ENCODE results near the gene CCDC117. TPM values are rescaled to one million over a fixed set of nuclear protein-coding genes. Genes with fewer than 3 reads are reported as not detected.
A peak's percentile ranks its signal among the peaks of the same experiment; 100 is the strongest.

Gene CCDC117
- total and polyA plus RNA-seq, 8 donors: 5.1 to 15.7 (median 8.8) TPM

DNA sequence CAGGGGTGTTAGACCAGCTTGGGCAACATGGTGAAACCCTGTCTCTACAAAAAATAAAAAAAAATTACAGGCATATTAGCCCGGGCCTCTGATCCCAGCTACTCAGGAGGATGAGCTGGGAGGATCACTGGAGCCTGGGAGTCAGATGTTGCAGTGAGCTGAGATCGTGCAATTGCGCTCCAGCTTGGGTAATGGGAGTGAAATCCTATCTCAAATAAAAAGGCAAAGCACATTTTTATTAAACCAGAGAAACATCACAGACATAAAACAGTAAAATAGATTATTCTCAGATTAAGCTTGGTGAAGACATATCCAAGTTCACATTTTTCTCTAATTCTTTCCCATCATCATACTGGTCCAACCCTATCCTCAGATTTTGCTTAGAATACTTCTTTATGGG lies 57.9 kb downstream of the CCDC117 start:
- Histone ChIP-seq H3K4me3 (no peak overlapping the region), H3K27ac (peak overlapping the region in 2 of 4 donors; percentile 39 to 62), H3K4me1 (peaks cover 2 to 13% (median 5%) of the 10 kb centered on the region in 3 donors), H3K27me3 (no peaks in the 10 kb centered on the region), H3K36me3 (no peaks in the 10 kb centered on the region), H3K9me3 (no peaks in the 10 kb centered on the region)
- intact Hi-C loops (cut with DNase I): loop anchor here in 2 of 3 donors (10.0 kb wide), 1 partner anchor 226 kb away; no protein-coding TSS in a partner anchor
- WGBS, 2 donors: 84 to 90% methylated on average over 3 of the region's 3 CpGs
- FAIRE-seq (no peak), ATAC-seq (no peak), DNase-seq (no peak)
- TF ChIP-seq, protein P1, sequence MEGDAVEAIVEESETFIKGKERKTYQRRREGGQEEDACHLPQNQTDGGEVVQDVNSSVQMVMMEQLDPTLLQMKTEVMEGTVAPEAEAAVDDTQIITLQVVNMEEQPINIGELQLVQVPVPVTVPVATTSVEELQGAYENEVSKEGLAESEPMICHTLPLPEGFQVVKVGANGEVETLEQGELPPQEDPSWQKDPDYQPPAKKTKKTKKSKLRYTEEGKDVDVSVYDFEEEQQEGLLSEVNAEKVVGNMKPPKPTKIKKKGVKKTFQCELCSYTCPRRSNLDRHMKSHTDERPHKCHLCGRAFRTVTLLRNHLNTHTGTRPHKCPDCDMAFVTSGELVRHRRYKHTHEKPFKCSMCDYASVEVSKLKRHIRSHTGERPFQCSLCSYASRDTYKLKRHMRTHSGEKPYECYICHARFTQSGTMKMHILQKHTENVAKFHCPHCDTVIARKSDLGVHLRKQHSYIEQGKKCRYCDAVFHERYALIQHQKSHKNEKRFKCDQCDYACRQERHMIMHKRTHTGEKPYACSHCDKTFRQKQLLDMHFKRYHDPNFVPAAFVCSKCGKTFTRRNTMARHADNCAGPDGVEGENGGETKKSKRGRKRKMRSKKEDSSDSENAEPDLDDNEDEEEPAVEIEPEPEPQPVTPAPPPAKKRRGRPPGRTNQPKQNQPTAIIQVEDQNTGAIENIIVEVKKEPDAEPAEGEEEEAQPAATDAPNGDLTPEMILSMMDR (IDR thresholded peaks at IDR 0.05): no peak

DNA sequence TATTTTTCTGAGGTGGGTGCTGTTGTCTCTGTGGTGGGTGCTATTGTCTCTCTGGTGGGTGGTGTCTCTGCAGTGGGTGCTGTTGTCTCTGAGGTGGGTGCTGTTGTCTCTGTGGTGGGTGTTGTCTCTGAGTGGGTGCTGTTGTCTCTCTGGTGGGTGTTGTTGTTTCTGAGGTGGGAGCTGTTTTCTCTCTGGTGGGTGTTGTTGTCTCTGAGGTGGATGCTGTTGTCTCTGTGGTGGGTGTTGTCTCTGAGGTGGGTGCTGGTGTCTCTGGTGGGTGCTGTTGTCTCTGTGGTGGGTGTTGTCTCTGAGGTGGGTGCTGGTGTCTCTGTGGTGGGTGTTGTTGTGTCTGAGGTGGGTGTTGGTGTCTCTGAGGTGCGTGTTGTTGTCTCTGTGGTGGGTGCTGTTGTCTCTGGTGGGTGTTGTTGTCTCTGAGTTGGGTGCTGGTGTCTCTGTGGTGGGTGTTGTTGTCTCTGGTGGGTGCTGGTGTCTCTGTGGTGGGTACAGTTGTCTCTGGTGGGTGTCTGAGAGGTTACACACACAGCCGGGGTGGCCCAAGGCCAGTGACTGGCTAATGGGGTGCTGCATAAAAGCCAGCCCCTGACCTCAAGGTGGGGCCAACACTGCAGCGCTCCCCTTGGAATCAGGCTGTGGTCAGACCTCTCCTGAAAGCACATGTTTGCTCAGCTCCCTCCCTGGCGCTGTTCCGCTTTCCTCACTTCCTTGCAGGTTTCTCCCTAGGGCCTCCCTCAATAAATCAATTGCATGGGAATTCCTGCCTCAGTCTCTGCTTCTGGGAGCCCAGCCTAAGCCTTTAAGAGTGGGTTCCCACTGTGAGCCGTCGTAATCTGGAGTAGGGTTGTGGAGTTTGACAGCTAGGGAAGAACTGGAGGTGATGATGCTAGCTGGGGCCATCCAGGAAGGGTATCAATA lies 58.9 kb downstream of the CCDC117 start:
- Histone ChIP-seq H3K4me1 (peaks cover 2 to 13% (median 5%) of the 10 kb centered on the region in 3 donors), H3K27ac (no peak overlapping the region), H3K4me3 (no peak overlapping the region), H3K27me3 (no peaks in the 10 kb centered on the region), H3K9me3 (no peaks in the 10 kb centered on the region), H3K36me3 (no peaks in the 10 kb centered on the region)
- TF ChIP-seq, protein P1 (IDR thresholded peaks at IDR 0.05): no peak
- FAIRE-seq (no peak), DNase-seq (no peak), ATAC-seq (no peak)
- 86 to 91% methylated on average over 7 of the region's 7 CpGs for WGBS, 2 donors
- intact Hi-C loops (cut with DNase I): loop anchor here in 2 of 3 donors (10.0 kb wide), 1 partner anchor 227 kb away; no protein-coding TSS in a partner anchor

DNA sequence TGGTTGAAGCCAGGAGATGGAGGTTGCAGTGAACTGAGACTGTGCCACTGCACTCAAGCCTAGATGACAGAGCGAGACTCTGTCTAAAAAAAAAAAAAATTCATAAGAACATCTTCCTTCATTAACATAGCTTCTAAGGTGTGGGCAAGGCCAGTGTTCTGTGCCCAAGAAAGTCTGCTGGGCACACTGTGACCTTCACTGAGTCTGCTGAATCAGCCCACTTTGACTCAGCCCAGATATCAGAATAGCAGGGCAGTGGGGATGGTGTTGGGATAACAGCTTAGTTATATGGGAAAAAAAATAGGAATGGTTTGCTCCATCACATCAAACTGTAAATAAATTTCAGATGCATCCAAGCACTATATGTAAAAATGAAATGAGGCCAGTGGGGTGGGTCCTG lies 60.2 kb downstream of the CCDC117 start:
- WGBS, 2 donors: 96 to 100% methylated on average over 1 of the region's 1 CpG

DNA sequence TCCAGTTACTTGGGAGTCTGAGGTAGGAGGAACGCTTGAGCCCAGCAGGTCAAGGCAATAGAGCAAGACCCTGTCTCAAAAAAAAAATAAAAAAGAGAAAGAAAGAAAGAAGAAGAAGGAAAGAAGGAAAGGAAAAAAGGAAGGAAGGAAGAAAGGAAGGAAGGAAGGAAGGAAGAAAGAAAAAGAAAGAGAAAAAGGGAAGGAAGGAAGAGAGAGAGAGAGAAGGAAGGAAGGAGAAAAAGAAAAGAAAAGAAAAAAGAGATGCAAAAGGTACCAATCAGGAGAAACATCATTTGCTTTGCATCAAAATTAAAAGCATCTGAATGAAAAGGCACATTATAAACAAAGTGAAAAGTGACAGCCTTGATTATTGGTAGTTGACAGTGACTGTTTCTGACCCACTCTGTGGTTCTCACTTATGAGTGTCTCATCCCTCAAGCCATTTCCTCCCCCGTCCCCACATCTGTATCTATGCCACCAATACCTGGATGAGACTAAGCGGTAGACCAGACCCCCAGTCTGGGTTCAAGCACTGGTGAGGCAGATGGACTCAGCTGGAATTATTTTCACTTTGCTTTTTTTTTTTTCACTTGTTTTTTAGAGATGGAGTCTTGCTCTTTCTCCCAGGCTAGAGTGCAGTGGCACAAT lies 60.9 kb downstream of the CCDC117 start:
- ATAC-seq (no peak), DNase-seq (no peak), FAIRE-seq (no peak)
- H3K27me3 ChIP-seq: no peaks in the 10 kb centered on the region
- H3K9me3 ChIP-seq: no peaks in the 10 kb centered on the region
- H3K36me3 ChIP-seq: no peaks in the 10 kb centered on the region
- TF ChIP-seq, protein P1 (IDR thresholded peaks at IDR 0.05): no peak
- WGBS, 2 donors: 94% methylated on average over 3 of the region's 3 CpGs
- H3K4me1 ChIP-seq: peaks cover 2 to 12% (median 5%) of the 10 kb centered on the region in 3 donors
- H3K27ac ChIP-seq: no peak overlapping the region
- intact Hi-C loops (cut with DNase I): loop anchor here in 2 of 3 donors (10.0 kb wide), 1 partner anchor 229 kb away; no protein-coding TSS in a partner anchor
- H3K4me3 ChIP-seq: no peak overlapping the region

More for the DNA sequence above, 60.2 kb downstream of the CCDC117 start:
- Histone ChIP-seq H3K9me3 (no peaks in the 10 kb centered on the region), H3K36me3 (no peaks in the 10 kb centered on the region), H3K4me3 (no peak overlapping the region), H3K27me3 (no peaks in the 10 kb centered on the region), H3K27ac (no peak overlapping the region), H3K4me1 (peaks cover 2 to 13% (median 5%) of the 10 kb centered on the region in 3 donors)
- TF ChIP-seq, protein P1 (IDR thresholded peaks at IDR 0.05): no peak
- DNase-seq (no peak), FAIRE-seq (no peak), ATAC-seq (no peak)
- intact Hi-C loops (cut with DNase I): loop anchor here in 2 of 3 donors (10.0 kb wide), 1 partner anchor 228 kb away; no protein-coding TSS in a partner anchor
